GOT3 (cell line): ENCODE results near the gene FCHO2.

Source experiments
- DNase-seq: peaks from one replicate; lab custom pipeline; 2025; ENCODE audit warnings: mixed read lengths; lab: John Stamatoyannopoulos, UW

The FCHO2 gene

GRCh38 chr5:73137563-73138530 is 182.0 kb downstream of the FCHO2 start:
- no peak for DNase-seq

DNA sequence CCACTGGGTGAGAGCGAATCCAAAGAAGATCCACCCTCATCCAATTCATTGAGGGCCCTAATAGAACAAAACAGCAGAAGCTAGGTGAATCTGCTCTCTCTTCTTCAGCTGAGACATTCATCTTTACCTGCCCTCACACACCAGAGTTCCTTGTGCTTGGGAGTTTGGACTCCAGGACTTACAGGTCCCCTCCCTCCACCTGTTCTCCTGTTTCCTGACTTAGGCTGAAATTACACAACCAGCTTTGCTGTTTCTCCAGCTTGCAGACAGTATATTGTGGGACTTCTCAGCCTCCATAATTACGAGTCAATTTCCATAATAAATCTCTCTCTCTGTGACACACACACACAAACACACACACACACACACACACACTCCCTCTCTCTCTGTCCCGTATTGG is 183.6 kb downstream of the FCHO2 start:
- DNase-seq, result no peak
